ENCODE results near the gene CCDC192. TPM values are rescaled to one million over a fixed set of nuclear protein-coding genes. Genes with fewer than 3 reads are reported as not detected.
A peak's percentile ranks its signal among the peaks of the same experiment; 100 is the strongest.

CCDC192 gene
- polyA plus RNA-seq, 2 of the 4 experiments (the other 2 are of a cell fraction): not detected

GRCh38 chr5:127969651-127970050 is 266.5 kb downstream of the CCDC192 start:
- ChIA-PET POLR2A (no interaction called here), CTCF (no interaction called here)
- no peak for TF ChIP-seq GATA3 (IDR thresholded peaks at IDR 0.05; ENCODE audit: borderline replicate concordance)
- TF ChIP-seq ZSCAN20 (CRISPR knock-in tag; IDR thresholded peaks at IDR 0.05): no peak
- no peak for TF ChIP-seq HOXA7 (CRISPR knock-in tag; IDR thresholded peaks at IDR 0.05)
- no peak for TF ChIP-seq EHMT2 (IDR thresholded peaks at IDR 0.05; ENCODE audit: low read depth)
- no peak for TF ChIP-seq POLR2A (IDR thresholded peaks at IDR 0.05; ENCODE audit: low read length)
- TF ChIP-seq CBX2 (IDR thresholded peaks at IDR 0.05; ENCODE audit: borderline replicate concordance, low read depth): no peak
- no peak for TF ChIP-seq HOXB13 (CRISPR knock-in tag; IDR thresholded peaks at IDR 0.05; ENCODE audit: low read depth)
- no peak for TF ChIP-seq PHF8 (IDR thresholded peaks at IDR 0.05; ENCODE audit: borderline replicate concordance, low read depth)
- no peak for TF ChIP-seq E2F6 (IDR thresholded peaks at IDR 0.05; ENCODE audit: borderline replicate concordance, low read depth)
- no peak for TF ChIP-seq RCOR1 (IDR thresholded peaks at IDR 0.05; ENCODE audit: low read depth, low read length)
- no peak for TF ChIP-seq RFX5 (IDR thresholded peaks at IDR 0.05)
- no peak for TF ChIP-seq HES2 (IDR thresholded peaks at IDR 0.05)
- TF ChIP-seq ESRRA (IDR thresholded peaks at IDR 0.05; ENCODE audit: borderline replicate concordance, low read length): no peak
- no peak for TF ChIP-seq ZFP36 (IDR thresholded peaks at IDR 0.05; ENCODE audit: borderline replicate concordance, partially characterized antibody)
- TF ChIP-seq SMC3 (IDR thresholded peaks at IDR 0.05): no peak
- Histone ChIP-seq H3K4me3 (no peak overlapping the region), H3K9me3 (peaks cover 5% of the 10 kb centered on the region; the same call in 1 of the 3 replicates), H3K4me2 (no peak overlapping the region), H3K4me1 (peaks cover 18% of the 10 kb centered on the region), H3K27ac (no peak overlapping the region)
- FAIRE-seq (no peak), ATAC-seq (no peak), DNase-seq (ENCODE audit: low read depth in 1 of 2, low spot score in 1 of 2) (no peak)

GRCh38 chr5:127970081-127970480 is 266.9 kb downstream of the CCDC192 start:
- DNase-seq (ENCODE audit: low read depth in 1 of 2, low spot score in 1 of 2) (no peak), ATAC-seq (no peak), FAIRE-seq (peak; percentile 13)
- H3K27ac ChIP-seq: no peak overlapping the region
- no peak for TF ChIP-seq HOXA7 (CRISPR knock-in tag; IDR thresholded peaks at IDR 0.05)
- no peak for TF ChIP-seq HOXB5 (CRISPR knock-in tag; IDR thresholded peaks at IDR 0.05)
- no peak for TF ChIP-seq BHLHE40 (IDR thresholded peaks at IDR 0.05; ENCODE audit: low read depth, low read length)
- TF ChIP-seq NPAS2 (CRISPR knock-in tag; IDR thresholded peaks at IDR 0.05; ENCODE audit: borderline replicate concordance): no peak
- TF ChIP-seq PBX3 (IDR thresholded peaks at IDR 0.05): no peak
- TF ChIP-seq HES2 (IDR thresholded peaks at IDR 0.05): no peak
- TF ChIP-seq USF2 (IDR thresholded peaks at IDR 0.05): no peak
- no peak for TF ChIP-seq ATOH8 (CRISPR knock-in tag; IDR thresholded peaks at IDR 0.05; ENCODE audit: low read depth)
- no peak for TF ChIP-seq CBX8 (IDR thresholded peaks at IDR 0.05)
- CTCF ChIA-PET: no interaction called here
- POLR2A ChIA-PET: no interaction called here
- no peak overlapping the region for H3K4me3 ChIP-seq
- 97% methylated on average over 1 of the region's 1 CpG for WGBS (ENCODE audit: missing lambda C conversion rate)
- H3K4me1 ChIP-seq: peaks cover 18% of the 10 kb centered on the region
- peaks cover 3% of the 10 kb centered on the region; the same call in 1 of the 3 replicates for H3K9me3 ChIP-seq
- no peak overlapping the region for H3K4me2 ChIP-seq
